Common myeloid progenitor, CD34-positive (primary cell): ENCODE measurements around the gene FKBP5.
"Not testable (repeated sequence)": the region's sequence is repeated elsewhere in the genome, so short reads cannot be mapped to it uniquely, and the experiment has no call there.

Experiments used
- CTCF ChIA-PET: fragments of 350-600 bp; sonication (Branson Sonifier 250); formaldehyde crosslinking; loops from one replicate; lab custom pipeline; 2021; ENCODE audit warnings: antibody characterized with exemption; lab: Charles Lee
- POLR2A ChIA-PET: fragments of 350-600 bp; sonication (Branson Sonifier 250); formaldehyde crosslinking; loops from one replicate; lab custom pipeline; 2021; ENCODE audit warnings: antibody characterized with exemption; lab: Charles Lee
- DNase-seq, 3 donors: peaks; one replicate each; pipeline versions ENCODE4 v3.0.0 to v3.0.0-alpha.2; 2013
- H3K27ac ChIP-seq, 2 experiments: 1 replicate in 1 of 2; 2 replicates in 1 of 2; pipeline ENCODE4 v1.7.0; 2013; ENCODE audit warnings: inconsistent platforms in 2 of 2, low read length in 2 of 2, mild to moderate bottlenecking in 2 of 2, low read depth in 1 of 2, moderate library complexity in 1 of 2; ENCODE audit not compliant: severe bottlenecking in 2 of 2, insufficient read depth in 1 of 2, poor library complexity in 1 of 2
- H3K27me3 ChIP-seq, 5 experiments: replicated peaks in 2 of 5; 1 replicate in 3 of 5; 2 replicates in 2 of 5; pipeline versions ENCODE4 v1.6.1 to v1.7.0; 2013; ENCODE audit warnings: low read length in 4 of 5, mild to moderate bottlenecking in 2 of 5, moderate library complexity in 2 of 5, inconsistent platforms in 1 of 5; ENCODE audit not compliant: insufficient read depth in 5 of 5, control insufficient read depth in 4 of 5
- H3K36me3 ChIP-seq, 4 experiments: 1 replicate in 2 of 4; 2 replicates in 2 of 4; pipeline versions ENCODE4 v1.6.1 to v1.7.0; 2013; ENCODE audit warnings: low read length in 3 of 4, control low read depth in 1 of 4, mild to moderate bottlenecking in 1 of 4; ENCODE audit not compliant: control insufficient read depth in 4 of 4, insufficient read depth in 4 of 4
- H3K4me1 ChIP-seq, 4 experiments: 1 replicate in 3 of 4; 2 replicates in 1 of 4; pipeline versions ENCODE4 v1.6.1 to v1.7.1; 2013; ENCODE audit warnings: low read length in 3 of 4, mild to moderate bottlenecking in 3 of 4, control low read depth in 1 of 4, inconsistent platforms in 1 of 4, moderate library complexity in 1 of 4; ENCODE audit not compliant: control insufficient read depth in 4 of 4, insufficient read depth in 4 of 4; ENCODE audit errors: control extremely low read depth in 1 of 4
- H3K4me3 ChIP-seq, 7 experiments: 1 replicate in 4 of 7; 2 replicates in 3 of 7; pipeline versions ENCODE4 v1.5.1 to v1.7.0; 2013; ENCODE audit warnings: mild to moderate bottlenecking in 7 of 7, low read length in 6 of 7, moderate library complexity in 6 of 7, inconsistent platforms in 2 of 7, low read depth in 2 of 7, control low read depth in 1 of 7; ENCODE audit not compliant: insufficient read depth in 4 of 7, control insufficient read depth in 1 of 7; ENCODE audit errors: extremely low read depth in 1 of 7
- H3K9me3 ChIP-seq, 5 experiments: 1 replicate in 4 of 5; 2 replicates in 1 of 5; pipeline versions ENCODE4 v1.6.1 to v1.7.1; 2013; ENCODE audit warnings: low read length in 4 of 5, mild to moderate bottlenecking in 2 of 5, inconsistent platforms in 1 of 5, low read depth in 1 of 5, moderate library complexity in 1 of 5; ENCODE audit not compliant: control insufficient read depth in 4 of 5, insufficient read depth in 2 of 5; ENCODE audit errors: control extremely low read depth in 1 of 5
- WGBS: methylation state at CpG from one replicate; pipeline ENCODE4 v1.1.5; 2013; ENCODE audit not compliant: insufficient coverage; 5-methylcytosine and 5-hydroxymethylcytosine counted together

The FKBP5 gene

GRCh38 chr6:35707714-35708407 lies 19.1 kb upstream of the FKBP5 start:
- ChIA-PET POLR2A (no interaction called here), CTCF (interaction anchor here (0.7 kb wide), 1 partner anchor 8 kb away, joined by 3 read pairs; no protein-coding TSS in a partner anchor)
- Histone ChIP-seq H3K4me3 (no peak overlapping the region), H3K27ac (no peak overlapping the region), H3K27me3 (no peaks in the 10 kb centered on the region), H3K9me3 (peaks cover 0 to 5% (median 3%) of the 10 kb centered on the region in 5 experiments), H3K4me1 (peaks cover 0 to 14% (median 5%) of the 10 kb centered on the region in 4 experiments), H3K36me3 (no peaks in the 10 kb centered on the region)
- no peak for DNase-seq
- WGBS = 100% methylated on average over 3 of the region's 4 CpGs

- no peak for DNase-seq
- Histone ChIP-seq H3K36me3 (no peaks in the 10 kb centered on the region), H3K4me3 (no peak overlapping the region), H3K27ac (no peak overlapping the region), H3K4me1 (peaks cover 0 to 6% (median 0%) of the 10 kb centered on the region in 4 experiments), H3K9me3 (peaks cover 0 to 5% (median 3%) of the 10 kb centered on the region in 5 experiments), H3K27me3 (no peaks in the 10 kb centered on the region)
- ChIA-PET CTCF (no interaction called here), POLR2A (no interaction called here)
- WGBS = no CpG with 5 or more reads among the region's 3 CpGs
Measured at GRCh38 chr6:35706468-35706867, 17.8 kb upstream of the FKBP5 start.

- Histone ChIP-seq H3K27ac (no peak overlapping the region), H3K27me3 (no peaks in the 10 kb centered on the region), H3K36me3 (no peaks in the 10 kb centered on the region), H3K4me3 (no peak overlapping the region), H3K9me3 (peaks cover 0 to 5% (median 3%) of the 10 kb centered on the region in 5 experiments), H3K4me1 (no peaks in the 10 kb centered on the region)
- DNase-seq = peak in 2 of 3 donors; percentile 26 to 39
- POLR2A ChIA-PET = no interaction called here
- CTCF ChIA-PET = interaction anchor here (2.6 kb wide), 1 partner anchor 33 kb away, joined by 8 read pairs; the partner anchor contains the start of gene ARMC12
Measured at GRCh38 chr6:35703554-35703953, 14.8 kb upstream of the FKBP5 start.

- no peak overlapping the region for H3K4me3 ChIP-seq
- no peaks in the 10 kb centered on the region for H3K27me3 ChIP-seq
- POLR2A ChIA-PET = interaction anchor here (1.1 kb wide), 1 partner anchor 19 kb away, joined by 3 read pairs; no protein-coding TSS in a partner anchor
- no peaks in the 10 kb centered on the region for H3K4me1 ChIP-seq
- H3K27ac ChIP-seq = no peak overlapping the region
- no peaks in the 10 kb centered on the region for H3K36me3 ChIP-seq
- no peak for DNase-seq
- peaks cover 0 to 5% (median 3%) of the 10 kb centered on the region in 5 experiments for H3K9me3 ChIP-seq
- CTCF ChIA-PET = interaction anchor here (0.9 kb wide), 1 partner anchor 34 kb away, joined by 3 read pairs; no protein-coding TSS in a partner anchor
- 100% methylated on average over 1 of the region's 3 CpGs for WGBS
Measured at GRCh38 chr6:35698858-35699257, 10.1 kb upstream of the FKBP5 start.

- H3K27ac ChIP-seq, H3K4me1 ChIP-seq, DNase-seq, H3K9me3 ChIP-seq, H3K27me3 ChIP-seq, POLR2A ChIA-PET, H3K36me3 ChIP-seq, H3K4me3 ChIP-seq: not testable (repeated sequence)
- CTCF ChIA-PET = interaction anchor here (0.9 kb wide), 1 partner anchor 34 kb away, joined by 3 read pairs; no protein-coding TSS in a partner anchor
- 96% methylated on average over 5 of the region's 7 CpGs for WGBS
Measured at GRCh38 chr6:35698430-35698829, 9.7 kb upstream of the FKBP5 start.

GRCh38 chr6:35694462-35694861 lies 5.7 kb upstream of the FKBP5 start:
- Histone ChIP-seq H3K4me3 (no peak overlapping the region), H3K27ac (no peak overlapping the region), H3K27me3 (no peaks in the 10 kb centered on the region), H3K36me3 (no peaks in the 10 kb centered on the region), H3K9me3 (peaks cover 0 to 2% (median 0%) of the 10 kb centered on the region in 5 experiments), H3K4me1 (peaks cover 0 to 12% (median 10%) of the 10 kb centered on the region in 4 experiments)
- WGBS = no CpG with 5 or more reads among the region's 2 CpGs
- ChIA-PET CTCF (interaction anchor here (0.9 to 1.1 kb wide), 2 partner anchors 32 to 42 kb away, joined by 3 read pairs; partner anchors contain the start of gene ARMC12), POLR2A (no interaction called here)
- DNase-seq = peak in 2 of 3 donors; percentile 62
